ENCODE data around the gene OSGEP.

- no peak for TF ChIP-seq CTCF (IDR thresholded peaks at IDR 0.05)
- TF ChIP-seq POLR2A (IDR thresholded peaks at IDR 0.05): peak; percentile 64 to 93
These were observed 6.9 kb upstream of the OSGEP start, which contains the start of gene PIP4P1 for GRCh38 chr14:20461225-20462141.
